Bone marrow (tissue), 2 donors: ENCODE results near the gene BMP8B.

Source experiments
- DNase-seq, 2 donors: peaks; one replicate each; lab custom pipeline; 2025; lab: John Stamatoyannopoulos, UW

BMP8B gene

GRCh38 chr1:39758556-39759435 is 29.9 kb downstream of the BMP8B start:
- no peak for DNase-seq

- DNase-seq = no peak
Measured at GRCh38 chr1:39757501-39757900, 31.2 kb downstream of the BMP8B start.

DNA sequence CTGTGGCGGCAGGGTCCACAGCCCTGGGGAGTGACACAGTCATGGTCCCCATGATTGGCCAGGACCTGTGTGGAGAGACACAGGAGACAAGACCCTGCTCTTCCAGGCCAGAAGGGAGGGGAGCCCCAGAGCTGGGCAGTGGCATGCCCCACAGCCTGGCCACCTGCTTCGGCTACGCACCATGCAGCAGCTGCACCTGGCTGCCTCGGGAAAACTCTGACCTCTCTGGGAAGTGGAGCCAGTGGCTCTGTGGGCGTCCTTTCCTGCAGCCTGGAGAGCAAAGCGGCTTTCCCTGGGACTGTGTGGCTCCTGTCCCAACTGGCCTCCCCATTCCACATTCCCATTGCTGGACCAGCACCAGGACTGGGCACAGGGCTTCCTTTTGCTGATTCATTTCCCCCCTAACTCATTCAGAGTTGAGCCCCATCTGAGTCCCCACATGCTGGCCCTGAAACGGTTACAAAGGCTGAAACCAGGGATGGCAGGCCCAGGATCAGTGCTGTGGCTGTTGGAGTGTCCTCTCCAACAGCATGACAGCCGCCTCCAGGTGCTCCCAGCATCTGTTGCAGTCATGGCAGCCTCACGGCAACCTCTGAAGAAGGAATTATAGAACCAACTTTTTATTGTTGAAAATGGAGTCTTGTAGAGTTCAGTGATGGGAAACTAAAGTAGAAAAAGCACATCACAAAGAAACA is 32.6 kb downstream of the BMP8B start:
- DNase-seq = no peak

DNA sequence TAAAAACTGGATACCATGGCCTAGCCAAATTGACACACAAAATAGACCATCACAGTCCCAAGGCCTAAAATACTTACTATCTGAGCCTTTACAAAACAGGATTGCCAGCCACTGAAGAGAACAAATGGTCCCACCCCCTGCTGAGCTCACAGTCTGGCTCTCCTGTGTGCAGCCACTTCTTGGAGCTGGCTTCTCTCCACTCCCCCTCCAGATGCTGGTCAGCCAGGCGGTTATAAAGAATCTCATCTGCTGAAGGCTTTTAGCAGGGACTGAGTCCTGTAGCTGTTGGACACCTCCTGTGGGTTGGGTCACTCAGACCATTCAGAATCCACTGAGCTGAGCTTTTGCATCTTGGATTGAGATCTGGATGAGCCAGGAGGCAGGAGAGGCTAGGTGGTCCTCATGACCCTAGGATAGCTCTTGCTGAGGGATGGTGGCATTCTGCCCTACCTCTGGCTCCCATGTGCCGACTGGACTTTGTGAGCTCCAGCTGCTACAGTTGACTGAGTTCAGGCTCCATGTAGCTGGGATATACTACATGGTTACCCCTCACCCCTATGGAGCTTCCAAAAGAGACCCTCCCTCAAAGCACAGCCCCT is 33.7 kb downstream of the BMP8B start:
- no peak for DNase-seq

DNA sequence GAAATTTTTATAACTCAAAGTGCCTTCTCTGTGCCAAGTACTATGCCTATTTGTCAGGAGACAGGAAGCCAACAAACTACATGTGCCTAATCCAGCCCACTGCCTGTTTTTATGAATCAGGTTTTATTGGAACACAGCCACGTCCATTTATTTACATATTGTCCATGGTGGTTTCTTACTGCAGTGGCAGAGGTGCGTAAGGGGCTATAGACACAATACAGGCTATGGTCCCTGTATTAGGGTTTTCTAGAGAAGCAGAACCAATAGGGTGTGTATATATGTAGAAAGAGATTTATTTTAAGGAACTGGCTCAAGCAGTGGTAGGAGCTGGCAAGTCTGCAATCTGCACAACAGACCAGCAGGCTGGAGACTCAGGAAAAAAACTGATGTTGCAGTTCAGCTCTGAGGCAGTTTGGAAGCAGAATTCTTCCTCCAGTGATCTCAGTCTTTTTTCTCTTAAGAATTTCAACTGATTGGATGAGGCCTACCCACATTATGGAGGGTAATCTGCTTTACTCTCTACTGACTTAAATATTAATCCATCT is 34.6 kb downstream of the BMP8B start:
- DNase-seq = no peak

DNA sequence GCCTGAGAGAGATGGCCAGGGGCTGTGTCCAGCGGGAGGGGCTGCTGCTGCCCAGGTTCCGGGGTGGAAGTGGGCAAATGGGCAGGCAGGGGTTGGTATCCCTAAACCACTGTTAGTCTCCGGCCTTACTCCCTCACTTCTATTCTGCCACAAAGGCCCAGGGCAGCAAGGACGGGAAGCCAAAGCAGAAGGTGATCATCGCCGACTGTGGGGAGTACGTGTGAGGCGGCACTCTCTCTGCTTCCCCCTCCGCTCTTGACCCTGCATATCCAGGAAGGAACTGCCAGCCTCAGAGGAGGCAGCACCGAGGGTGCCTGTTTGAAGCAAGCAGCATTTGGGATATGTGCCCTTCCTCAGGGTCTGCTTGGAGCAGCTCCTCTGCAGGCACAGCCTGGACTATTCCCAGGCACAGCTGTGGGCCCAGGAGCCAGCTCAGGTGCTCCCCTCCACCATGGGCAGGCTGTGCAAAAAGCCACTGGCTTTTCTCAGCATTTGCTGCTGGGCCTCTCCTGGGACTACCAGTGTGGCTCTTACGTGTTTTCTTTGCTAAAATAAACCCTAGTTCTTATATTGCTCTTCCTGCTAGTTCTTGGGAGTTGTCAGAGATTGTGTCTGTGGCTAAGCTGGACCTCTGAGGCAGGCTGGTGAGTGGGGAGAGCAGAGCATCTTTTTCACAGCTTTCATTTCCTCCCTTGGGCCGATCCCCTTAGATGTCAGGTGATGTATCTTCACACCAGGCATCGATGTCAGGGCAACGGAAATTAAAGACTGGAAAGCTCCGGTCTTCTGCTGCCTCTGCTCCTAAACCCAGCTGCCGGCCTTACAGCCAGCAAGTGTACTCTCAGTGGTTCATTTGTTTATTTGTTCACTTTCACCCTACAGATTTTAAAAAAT is 35.3 kb downstream of the BMP8B start:
- DNase-seq = no peak

DNA sequence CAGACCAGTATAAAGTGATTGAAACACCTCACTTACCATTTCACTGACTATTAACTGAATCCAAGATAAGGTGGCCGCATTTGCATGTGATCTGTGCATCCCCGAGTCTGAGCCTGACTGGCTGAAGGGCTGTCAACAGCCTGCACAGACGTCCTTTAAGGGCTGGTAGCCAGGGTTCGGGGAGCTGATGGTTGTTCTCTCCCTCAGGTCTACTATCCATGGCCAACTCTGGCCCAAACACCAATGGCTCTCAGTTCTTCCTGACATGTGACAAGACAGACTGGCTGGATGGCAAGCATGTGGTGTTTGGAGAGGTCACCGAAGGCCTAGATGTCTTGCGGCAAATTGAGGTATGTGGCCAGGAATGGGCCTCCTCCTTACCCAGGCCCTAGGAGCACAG is 36.0 kb downstream of the BMP8B start:
- DNase-seq = no peak

DNA sequence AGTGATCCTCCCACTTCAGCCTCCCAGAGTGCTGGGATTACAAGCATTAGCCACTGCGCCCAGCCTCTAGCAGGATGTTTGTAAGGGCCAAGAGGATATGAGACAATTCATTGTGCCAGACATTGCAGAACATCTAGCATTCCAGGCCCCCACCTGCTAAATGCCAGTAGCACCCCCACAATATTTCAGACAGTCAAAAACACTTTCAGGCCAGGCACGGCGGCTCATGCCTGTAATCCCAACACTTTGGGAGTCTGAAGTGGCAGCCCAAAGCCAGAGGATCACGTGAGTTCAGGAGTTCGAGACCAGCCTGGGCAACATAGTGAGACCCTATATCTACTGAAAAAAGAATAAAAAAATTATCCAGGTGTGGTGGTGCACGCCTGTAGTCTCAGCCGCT is 37.1 kb downstream of the BMP8B start:
- DNase-seq = no peak

DNA sequence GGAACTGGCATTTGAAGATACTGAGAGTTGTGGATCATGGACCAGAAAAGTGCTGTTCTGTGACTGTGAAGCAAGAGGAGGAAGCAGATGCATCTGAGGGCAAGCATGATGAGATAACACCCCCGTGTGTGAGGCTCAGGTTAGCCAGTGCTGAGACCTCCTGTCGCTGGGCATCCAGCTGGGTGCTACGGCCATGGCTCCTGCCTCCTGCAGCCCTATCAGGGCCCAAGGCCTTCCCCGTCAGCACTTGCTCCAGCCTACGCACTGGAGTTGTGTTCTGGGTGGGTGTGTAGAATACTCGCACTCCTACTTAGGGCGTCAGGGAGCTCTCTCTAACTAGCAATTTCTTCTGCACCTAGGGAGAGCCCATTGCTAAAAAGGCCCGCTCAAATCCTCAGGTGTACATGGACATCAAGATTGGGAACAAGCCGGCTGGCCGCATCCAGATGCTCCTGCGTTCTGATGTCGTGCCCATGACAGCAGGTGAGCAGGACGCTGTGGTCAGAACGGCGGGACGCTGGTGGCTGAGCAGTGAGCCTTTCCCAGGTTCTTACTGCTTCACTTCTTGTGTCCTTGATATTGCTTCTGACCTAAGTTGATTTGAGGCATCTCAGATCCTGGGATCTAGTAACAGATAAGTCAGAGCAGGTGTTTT is 43.5 kb downstream of the BMP8B start:
- no peak for DNase-seq

DNA sequence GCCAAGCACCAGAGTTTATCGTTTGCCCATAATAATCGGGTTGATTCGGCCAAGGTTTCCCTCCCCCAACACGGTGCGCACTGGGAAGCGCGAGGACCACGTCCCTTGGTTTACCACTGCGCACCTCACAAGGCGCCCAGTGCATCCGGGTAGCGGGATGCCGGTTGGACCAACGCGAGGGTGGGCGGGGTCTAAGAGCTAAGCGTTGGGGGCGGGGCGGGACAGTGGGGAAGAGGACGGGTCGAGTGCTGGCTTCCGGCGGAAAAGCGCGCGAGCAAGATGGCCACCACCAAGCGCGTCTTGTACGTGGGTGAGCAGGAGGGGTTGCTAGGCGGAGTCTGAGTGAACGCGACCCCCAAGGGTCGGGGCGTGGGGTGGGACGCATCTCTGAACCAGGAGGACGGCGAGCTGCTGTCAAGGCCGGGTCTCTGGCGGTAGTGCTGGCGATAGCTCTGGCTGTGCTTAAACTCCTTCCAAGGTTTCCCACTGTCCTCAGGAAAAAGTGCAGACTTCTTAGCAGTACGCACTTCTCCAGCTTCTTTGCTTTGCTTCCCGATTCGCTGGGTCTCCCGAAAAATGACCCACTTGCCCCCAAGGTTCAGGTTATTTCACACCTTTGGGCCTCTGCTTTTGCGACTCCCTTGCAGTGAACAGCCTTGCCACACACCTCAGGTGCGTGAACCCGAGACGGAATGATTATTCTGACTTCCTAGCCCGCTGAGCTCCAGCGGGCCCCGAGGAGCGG is 49.9 kb downstream of the BMP8B start, which contains the start of gene PPIE:
Gene PPIE, plus strand, starts transcription at position 261 of the 745 bp plus-strand sequence. Its CDS starts 19 bp downstream, at position 280.
- peak; percentile 70 to 72 for DNase-seq

- DNase-seq = no peak
Measured at GRCh38 chr1:39737546-39738169, 51.0 kb downstream of the BMP8B start.

GRCh38 chr1:39735731-39736130 is 52.9 kb downstream of the BMP8B start:
- no peak for DNase-seq

- DNase-seq = no peak
Measured at GRCh38 chr1:39733161-39733560, 55.5 kb downstream of the BMP8B start.

GRCh38 chr1:39732730-39733129 is 55.9 kb downstream of the BMP8B start:
- DNase-seq = no peak

DNA sequence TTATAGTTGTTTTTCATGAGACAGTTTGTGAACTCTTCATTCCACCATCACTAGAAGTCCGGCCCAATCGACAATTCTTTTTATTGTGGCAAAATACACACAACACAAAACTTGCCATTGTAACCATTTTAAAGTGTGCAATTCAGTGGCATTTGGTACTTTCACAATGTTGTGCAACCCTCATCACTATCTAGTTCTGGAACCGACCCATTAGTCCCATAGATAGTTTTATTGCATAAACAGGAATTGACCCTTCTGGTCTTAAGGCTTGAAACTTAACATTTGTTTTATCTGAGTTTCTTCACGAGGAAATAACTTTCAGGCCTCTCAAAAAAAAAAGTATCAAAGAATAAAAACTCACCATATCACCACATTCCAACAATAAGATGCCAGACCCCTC is 58.8 kb downstream of the BMP8B start:
- DNase-seq = no peak

DNA sequence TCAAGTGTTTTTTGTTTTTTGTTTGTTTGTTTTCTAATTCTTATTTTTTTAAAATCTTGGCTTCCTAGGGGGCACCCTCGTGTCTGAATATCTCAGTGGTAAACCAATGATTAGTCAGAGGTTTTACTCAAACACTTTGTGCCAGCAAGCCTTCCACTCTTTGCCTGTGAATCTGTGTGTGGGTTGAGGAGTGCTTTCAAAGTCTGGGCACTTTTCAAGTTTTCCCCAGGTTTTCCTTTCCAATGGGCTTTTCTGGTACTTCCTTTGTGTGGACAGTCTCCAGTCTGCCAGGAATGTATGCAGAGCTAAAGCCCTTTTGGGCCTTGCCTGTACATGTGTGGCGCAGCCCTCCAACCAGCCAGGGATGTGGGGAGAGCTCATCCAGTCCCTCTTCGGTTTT is 59.6 kb downstream of the BMP8B start:
- DNase-seq = no peak

DNA sequence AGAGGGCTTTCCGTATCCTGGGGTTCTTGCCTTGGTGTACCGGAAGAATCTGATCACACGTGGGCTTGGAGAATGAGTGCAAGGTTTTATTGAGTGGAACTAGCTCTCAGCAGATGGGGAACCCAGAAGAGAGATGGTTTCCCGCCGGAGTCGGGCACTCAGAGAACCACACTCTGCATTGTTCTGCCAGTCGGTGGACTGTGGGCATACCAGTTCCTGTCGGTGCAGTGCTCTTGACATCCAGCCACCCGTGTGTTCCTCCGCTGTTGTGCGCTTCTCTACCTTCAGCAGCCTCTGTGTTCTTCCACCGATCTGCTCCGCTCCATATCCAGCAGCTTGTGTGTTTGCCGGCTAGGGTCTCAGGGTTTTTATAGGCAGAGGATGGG is 60.7 kb downstream of the BMP8B start:
- DNase-seq = no peak

DNA sequence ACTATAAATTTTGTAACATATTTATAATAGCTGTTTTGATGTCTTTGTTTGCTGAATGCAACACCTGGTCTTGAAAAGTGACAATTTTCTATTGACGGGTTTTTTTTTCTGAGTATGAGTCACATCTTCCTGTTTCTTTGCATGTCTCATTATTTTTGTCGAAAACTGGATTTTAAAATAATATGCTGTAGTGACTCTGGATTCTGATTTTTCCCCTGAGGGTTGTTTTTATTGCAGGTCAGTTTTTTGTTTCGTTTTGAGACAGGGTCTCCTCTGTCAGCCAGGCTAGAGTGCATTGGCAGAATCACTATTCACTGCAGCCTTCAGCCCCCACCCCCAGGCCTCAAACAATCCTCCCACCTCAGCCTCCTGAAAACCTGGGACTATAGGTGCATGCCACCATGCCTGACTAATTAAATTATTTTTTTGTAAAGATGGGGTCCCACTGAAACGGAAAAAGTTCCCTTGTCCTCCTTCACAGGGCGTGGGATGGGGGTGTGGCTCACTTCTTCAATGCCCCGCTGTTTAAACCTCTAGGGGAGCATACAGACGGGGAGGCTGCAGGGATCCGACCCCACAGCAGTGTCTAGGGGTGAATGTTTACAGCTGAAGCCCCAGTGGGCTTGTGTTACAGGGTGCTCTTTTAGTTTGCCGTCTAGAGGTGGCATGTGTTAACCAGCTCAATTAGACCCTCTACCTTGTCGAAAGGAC is 61.3 kb downstream of the BMP8B start:
- DNase-seq = no peak

DNA sequence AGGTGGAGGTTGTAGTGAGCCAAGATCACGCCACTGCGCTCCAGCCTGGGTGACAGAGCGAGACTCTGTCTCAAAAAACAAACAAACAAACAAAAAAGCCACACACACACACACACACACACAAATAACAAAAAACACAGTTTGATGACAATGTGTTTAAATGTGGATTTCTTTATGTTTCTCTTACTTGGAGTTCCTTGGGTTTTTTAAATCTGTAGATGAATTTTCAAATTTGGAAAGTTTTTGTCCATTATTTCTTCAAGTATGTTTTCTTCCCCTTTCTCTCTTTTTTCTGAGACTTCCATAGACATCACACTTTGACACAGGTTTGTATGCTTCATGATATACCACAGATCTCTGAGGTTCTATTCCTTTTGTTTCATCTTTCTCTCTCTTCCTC is 62.1 kb downstream of the BMP8B start:
- no peak for DNase-seq
